H9 (cell line): ENCODE measurements around the gene VTI1B. TPM values are rescaled to one million over a fixed set of nuclear protein-coding genes. Genes with fewer than 3 reads are reported as not detected.

Experiments used
- DNase-seq: peaks from one replicate; pipeline ENCODE4 v3.0.0-alpha.2; 2017
- H2AFZ ChIP-seq: one replicate; pipeline ENCODE4 v1.6.1; 2013; ENCODE audit warnings: mild to moderate bottlenecking, low read length, control low read depth, moderate library complexity
- H2AK5ac ChIP-seq: 2 replicates; pipeline ENCODE4 v1.6.1; 2013; ENCODE audit warnings: low read length, control low read depth, mixed read lengths; ENCODE audit not compliant: insufficient read length
- H2BK120ac ChIP-seq: one replicate; pipeline ENCODE4 v1.6.1; 2013; ENCODE audit warnings: low read depth, mild to moderate bottlenecking, low read length, control low read depth, inconsistent platforms; ENCODE audit not compliant: poor library complexity, severe bottlenecking
- H2BK12ac ChIP-seq: 2 replicates; pipeline ENCODE4 v1.6.1; 2013; ENCODE audit warnings: low read length, control low read depth, mixed read lengths, low read depth; ENCODE audit not compliant: insufficient read length
- H2BK15ac ChIP-seq: 2 replicates; pipeline ENCODE4 v1.6.1; 2013; ENCODE audit warnings: low read depth, low read length, control low read depth
- H2BK20ac ChIP-seq: one replicate; pipeline ENCODE4 v1.6.1; 2013; ENCODE audit warnings: low read depth, mild to moderate bottlenecking, low read length, control low read depth, inconsistent platforms; ENCODE audit not compliant: poor library complexity, severe bottlenecking
- H2BK5ac ChIP-seq: 2 replicates; pipeline ENCODE4 v1.6.1; 2013; ENCODE audit warnings: low read length, control low read depth, mixed read lengths; ENCODE audit not compliant: insufficient read length
- H3K14ac ChIP-seq: 2 replicates; pipeline ENCODE4 v1.6.1; 2013; ENCODE audit warnings: low read length, control low read depth; ENCODE audit not compliant: insufficient read depth
- H3K18ac ChIP-seq: 2 replicates; pipeline ENCODE4 v1.6.1; 2013; ENCODE audit warnings: low read depth, mild to moderate bottlenecking, mixed read lengths, low read length, control low read depth; ENCODE audit not compliant: insufficient read length
- H3K23ac ChIP-seq: 2 replicates; pipeline ENCODE4 v1.6.1; 2013; ENCODE audit warnings: low read length, control low read depth, mixed read lengths, low read depth; ENCODE audit not compliant: insufficient read length
- H3K23me2 ChIP-seq: 2 replicates; pipeline ENCODE4 v1.6.1; 2013; ENCODE audit warnings: low read depth, mild to moderate bottlenecking, mixed read lengths, low read length, control low read depth; ENCODE audit not compliant: insufficient read length, poor library complexity, severe bottlenecking
- H3K27ac ChIP-seq: 2 replicates; pipeline ENCODE4 v1.5.1; 2013; ENCODE audit warnings: low read length, control low read depth, mixed read lengths, low read depth; ENCODE audit not compliant: insufficient read length
- H3K27me3 ChIP-seq: 2 replicates; pipeline ENCODE4 v1.6.1; 2013; ENCODE audit warnings: low read length, control low read depth, inconsistent platforms; ENCODE audit not compliant: insufficient read depth
- H3K4ac ChIP-seq: 2 replicates; pipeline ENCODE4 v1.6.1; 2013; ENCODE audit warnings: low read depth, mild to moderate bottlenecking, control low read depth, inconsistent platforms, low read length, moderate library complexity
- H3K4me1 ChIP-seq: 2 replicates; pipeline ENCODE4 v1.6.1; 2013; ENCODE audit warnings: low read length, control low read depth, inconsistent platforms; ENCODE audit not compliant: insufficient read depth
- H3K4me2 ChIP-seq: 2 replicates; pipeline ENCODE4 v1.6.1; 2013; ENCODE audit warnings: low read length, control low read depth, mixed read lengths; ENCODE audit not compliant: insufficient read length, insufficient read depth
- H3K56ac ChIP-seq: 2 replicates; pipeline ENCODE4 v1.6.1; 2013; ENCODE audit warnings: low read depth, mild to moderate bottlenecking, mixed read lengths, low read length, control low read depth; ENCODE audit not compliant: insufficient read length
- H3K79me1 ChIP-seq: 2 replicates; pipeline ENCODE4 v1.6.1; 2013; ENCODE audit warnings: low read depth, mild to moderate bottlenecking, moderate library complexity, low read length, control low read depth, inconsistent platforms; ENCODE audit not compliant: insufficient read depth, poor library complexity, severe bottlenecking
- H3K79me2 ChIP-seq: 2 replicates; pipeline ENCODE4 v1.6.1; 2013; ENCODE audit warnings: low read length, control low read depth, inconsistent platforms; ENCODE audit not compliant: insufficient read depth
- H3K9ac ChIP-seq: 2 replicates; pipeline ENCODE4 v1.6.1; 2013; ENCODE audit warnings: low read length, control low read depth, mixed read lengths; ENCODE audit not compliant: insufficient read length; ENCODE audit errors: extremely low read depth
- H3K9me3 ChIP-seq: one replicate; pipeline ENCODE4 v1.6.1; 2013; ENCODE audit warnings: low read depth, low read length, inconsistent platforms; ENCODE audit not compliant: control insufficient read depth
- H3T11ph ChIP-seq: one replicate; pipeline ENCODE4 v1.6.1; 2013; ENCODE audit warnings: mild to moderate bottlenecking, low read length, control low read depth, inconsistent platforms
- H4K20me1 ChIP-seq: one replicate; pipeline ENCODE4 v1.6.1; 2013; ENCODE audit not compliant: control insufficient read depth, insufficient read length, insufficient read depth
- H4K5ac ChIP-seq: 2 replicates; pipeline ENCODE4 v1.6.1; 2013; ENCODE audit warnings: low read depth, mild to moderate bottlenecking, mixed read lengths, low read length, control low read depth; ENCODE audit not compliant: insufficient read length
- H4K8ac ChIP-seq: replicated peaks from 2 replicates; pipeline ENCODE4 v1.6.1; 2013; ENCODE audit warnings: low read length, control low read depth, mixed read lengths, low read depth; ENCODE audit not compliant: insufficient read length
- H4K91ac ChIP-seq: 2 replicates; pipeline ENCODE4 v1.6.1; 2013; ENCODE audit warnings: low read depth, mild to moderate bottlenecking, moderate library complexity, mixed read lengths, low read length, control low read depth; ENCODE audit not compliant: insufficient read length
- H3K27ac Mint-ChIP-seq, 3 experiments: 2 replicates in 2 of 3; 3 replicates in 1 of 3; pipeline ENCODE4 v1.8.0; 2020 to 2021; ENCODE audit warnings: mixed read lengths in 3 of 3, mild to moderate bottlenecking in 1 of 3, moderate library complexity in 1 of 3
- H3K27me3 Mint-ChIP-seq: 2 replicates; pipeline ENCODE4 v1.8.0; 2021; ENCODE audit warnings: low read depth, mild to moderate bottlenecking, moderate library complexity, mixed read lengths
- H3K36me3 Mint-ChIP-seq, 3 experiments: 2 replicates in 2 of 3; 3 replicates in 1 of 3; pipeline ENCODE4 v1.8.0; 2020 to 2021; ENCODE audit warnings: low read depth in 3 of 3, mixed read lengths in 3 of 3; ENCODE audit not compliant: insufficient read depth in 1 of 3
- H3K4me1 Mint-ChIP-seq, 2 experiments: 2 replicates each; pipeline ENCODE4 v1.8.0; 2020; ENCODE audit warnings: mixed read lengths in 2 of 2
- H3K4me3 Mint-ChIP-seq, 2 experiments: 2 replicates in 1 of 2; 3 replicates in 1 of 2; pipeline ENCODE4 v1.8.0; 2020 to 2021; ENCODE audit warnings: mild to moderate bottlenecking in 2 of 2, mixed read lengths in 2 of 2, moderate library complexity in 1 of 2
- H3K9me3 Mint-ChIP-seq, 2 experiments: 2 replicates in 1 of 2; 3 replicates in 1 of 2; pipeline ENCODE4 v1.8.0; 2020; ENCODE audit warnings: mild to moderate bottlenecking in 2 of 2, mixed read lengths in 2 of 2, moderate library complexity in 1 of 2
- WGBS: extraction: QIAGEN DNeasy Blood & Tissue Kit; methylation state at CpG from one replicate; pipeline ENCODE4 v1.1.7; 2013; ENCODE audit warnings: missing lambda C conversion rate, low lambda C conversion rate, mixed read lengths; ENCODE audit not compliant: insufficient read length; ENCODE audit errors: extremely low coverage; 5-methylcytosine and 5-hydroxymethylcytosine counted together
- total RNA-seq: library from RNA; stranded (reverse); gene quantifications from 2 replicates; pipeline ENCODE4 v1.2.1, GENCODE V29; 2021
- TF ChIP-seq, protein P1 (sequence below): fragments of 200-600 bp; sonication (generic); conservative IDR thresholded peaks from 3 replicates; pipeline ENCODE4 v1.8.0; 2021; ENCODE audit warnings: antibody characterized with exemption, mild to moderate bottlenecking

Gene VTI1B
- total RNA-seq, 1 experiment from 2014 or later: 118 TPM

DNA sequence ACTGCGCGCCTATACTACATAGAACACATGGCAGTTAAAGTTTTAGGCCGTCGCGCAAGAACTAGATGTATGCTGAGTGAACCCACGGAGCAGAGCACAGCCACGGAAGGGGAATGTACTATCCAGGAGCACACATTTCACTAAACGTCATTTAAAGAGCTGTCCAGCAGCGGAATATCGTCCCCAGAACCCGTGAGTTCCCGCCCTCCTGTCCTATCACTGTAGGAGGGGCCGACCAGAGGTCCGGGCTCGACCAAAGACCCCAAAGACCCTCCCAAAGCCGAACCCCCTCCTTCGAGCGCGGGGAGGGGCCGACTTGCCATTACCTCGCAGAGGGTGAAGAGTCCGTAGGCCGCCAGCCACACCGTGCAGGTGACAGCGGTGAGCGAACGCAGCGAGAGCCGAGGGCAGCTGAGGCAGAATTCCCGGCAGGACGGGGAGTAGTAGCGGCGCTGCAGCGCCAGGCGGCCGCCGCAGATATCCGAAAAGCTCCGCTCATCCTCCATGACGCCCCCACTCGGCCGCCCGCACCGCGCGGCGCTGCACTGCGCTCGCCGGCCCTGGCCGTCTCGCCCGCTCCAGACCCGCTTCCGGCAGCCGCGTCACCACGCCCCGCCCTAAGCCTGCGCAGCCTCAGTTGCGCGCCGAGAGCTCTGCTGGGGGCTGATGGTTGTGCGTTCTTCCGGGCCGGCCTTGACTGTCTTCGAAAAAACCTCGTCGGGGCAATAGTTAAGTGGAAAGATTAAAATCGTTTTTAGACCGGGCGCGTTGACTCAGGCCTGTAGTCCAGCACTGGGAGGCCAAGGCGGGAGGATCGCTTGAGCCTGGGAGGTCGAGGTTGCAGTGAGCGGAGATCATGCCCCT, 74.5 kb downstream of the VTI1B start, which contains the start of gene PIGH:
Gene PIGH (minus strand): TSS at position 571 of the 864 bp plus-strand sequence. CDS start 65 bp downstream, at position 506.
- Mint-ChIP-seq H3K4me1 (peaks cover 10% of the 10 kb centered on the region in 2 experiments), H3K27me3 (peaks cover 59% of the 10 kb centered on the region), H3K9me3 (no peaks in the 10 kb centered on the region; a peak in 1 of 5 replicates), H3K4me3 (peak within 1 kb of the TSS; percentile 86 to 94), H3K27ac (peak within 1 kb of the TSS; percentile 43 to 89 (median 45); a peak in 5 of 7 replicates), H3K36me3 (no peaks in the 10 kb centered on the region)
- H2AFZ ChIP-seq: peak within 1 kb of the TSS; percentile 90
- no peak within 1 kb of the TSS for H4K5ac ChIP-seq
- H3K14ac ChIP-seq: peak within 1 kb of the TSS; percentile 5; the same call in 1 of the 2 replicates
- no peaks in the 10 kb centered on the region for H4K20me1 ChIP-seq
- no peak within 1 kb of the TSS for H2BK120ac ChIP-seq
- no peak within 1 kb of the TSS for H2AK5ac ChIP-seq
- no peak within 1 kb of the TSS for H3T11ph ChIP-seq
- no peak within 1 kb of the TSS for H3K56ac ChIP-seq
- H3K27ac ChIP-seq: no peak within 1 kb of the TSS
- peak within 1 kb of the TSS; percentile 98 for H3K4me2 ChIP-seq
- TF ChIP-seq, protein P1, sequence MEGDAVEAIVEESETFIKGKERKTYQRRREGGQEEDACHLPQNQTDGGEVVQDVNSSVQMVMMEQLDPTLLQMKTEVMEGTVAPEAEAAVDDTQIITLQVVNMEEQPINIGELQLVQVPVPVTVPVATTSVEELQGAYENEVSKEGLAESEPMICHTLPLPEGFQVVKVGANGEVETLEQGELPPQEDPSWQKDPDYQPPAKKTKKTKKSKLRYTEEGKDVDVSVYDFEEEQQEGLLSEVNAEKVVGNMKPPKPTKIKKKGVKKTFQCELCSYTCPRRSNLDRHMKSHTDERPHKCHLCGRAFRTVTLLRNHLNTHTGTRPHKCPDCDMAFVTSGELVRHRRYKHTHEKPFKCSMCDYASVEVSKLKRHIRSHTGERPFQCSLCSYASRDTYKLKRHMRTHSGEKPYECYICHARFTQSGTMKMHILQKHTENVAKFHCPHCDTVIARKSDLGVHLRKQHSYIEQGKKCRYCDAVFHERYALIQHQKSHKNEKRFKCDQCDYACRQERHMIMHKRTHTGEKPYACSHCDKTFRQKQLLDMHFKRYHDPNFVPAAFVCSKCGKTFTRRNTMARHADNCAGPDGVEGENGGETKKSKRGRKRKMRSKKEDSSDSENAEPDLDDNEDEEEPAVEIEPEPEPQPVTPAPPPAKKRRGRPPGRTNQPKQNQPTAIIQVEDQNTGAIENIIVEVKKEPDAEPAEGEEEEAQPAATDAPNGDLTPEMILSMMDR: peak; percentile 83
- no peak within 1 kb of the TSS for H3K4ac ChIP-seq
- no peak within 1 kb of the TSS for H2BK12ac ChIP-seq
- no peaks in the 10 kb centered on the region for H3K79me1 ChIP-seq
- no peaks in the 10 kb centered on the region for H3K9me3 ChIP-seq
- H3K23ac ChIP-seq: no peak within 1 kb of the TSS
- no peak within 1 kb of the TSS for H2BK20ac ChIP-seq
- H3K79me2 ChIP-seq: no peaks in the 10 kb centered on the region
- H4K8ac ChIP-seq: no peak within 1 kb of the TSS
- H3K18ac ChIP-seq: peak within 1 kb of the TSS; percentile 88
- DNase-seq: peak; percentile 94
- peaks cover 8% of the 10 kb centered on the region; the same call in 1 of the 2 replicates for H3K27me3 ChIP-seq
- H3K23me2 ChIP-seq: peaks cover 9% of the 10 kb centered on the region
- H3K4me1 ChIP-seq: no peaks in the 10 kb centered on the region
- no peak within 1 kb of the TSS for H2BK15ac ChIP-seq
- H3K9ac ChIP-seq: peak within 1 kb of the TSS; percentile 45
- H2BK5ac ChIP-seq: no peak within 1 kb of the TSS
- no CpG with 5 or more reads among the region's 77 CpGs for WGBS
- H4K91ac ChIP-seq: no peak within 1 kb of the TSS

Other genes starting within 250 kb of the VTI1B start
- gene TMEM229B, start 185.9 kb downstream of the VTI1B start, total RNA-seq: 0.22 and 0.24 TPM in 2 replicates
- gene PLEKHH1, start 141.3 kb downstream of the VTI1B start, total RNA-seq: 26.9 and 35.3 TPM in 2 replicates
- gene PIGH, start 74.4 kb downstream of the VTI1B start, total RNA-seq: 9.3 and 9.4 TPM in 2 replicates
- 35.2 and 35.5 TPM in 2 replicates for gene ARG2, start 54.7 kb downstream of the VTI1B start, total RNA-seq
- gene RDH11, start 21.1 kb upstream of the VTI1B start, total RNA-seq: 83.2 and 83.4 TPM in 2 replicates
- gene RDH12, start 27.3 kb upstream of the VTI1B start, total RNA-seq: 0.70 and 0.74 TPM in 2 replicates
- 17.4 and 19.9 TPM in 2 replicates for gene ZFYVE26, start 142.0 kb upstream of the VTI1B start, total RNA-seq
- 16.7 and 17.0 TPM in 2 replicates for gene RAD51B, start 145.1 kb upstream of the VTI1B start, total RNA-seq